Measurements from ENCODE around the gene ADGRD1.

Gene ADGRD1

DNA sequence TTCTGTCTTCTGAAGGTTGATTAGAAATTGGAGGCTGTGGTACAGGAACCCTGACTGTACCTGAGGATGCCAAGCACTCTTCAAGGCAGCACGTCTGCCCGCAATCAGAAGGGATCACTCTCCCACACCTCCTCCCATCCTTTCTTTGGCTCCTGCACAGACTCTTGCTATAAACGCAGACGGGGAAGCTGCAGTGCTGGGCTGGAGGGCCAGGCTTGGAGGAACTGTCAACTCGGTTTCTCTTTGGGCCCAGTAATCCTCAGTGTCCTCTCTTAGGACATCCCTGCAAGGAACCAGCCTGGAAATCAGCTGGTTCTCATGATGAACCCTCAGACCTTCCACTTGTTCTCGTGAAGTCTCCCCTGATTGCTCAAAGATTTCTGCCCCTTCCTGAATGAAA, 201.4 kb downstream of the ADGRD1 start:
- TF ChIP-seq, protein P1, sequence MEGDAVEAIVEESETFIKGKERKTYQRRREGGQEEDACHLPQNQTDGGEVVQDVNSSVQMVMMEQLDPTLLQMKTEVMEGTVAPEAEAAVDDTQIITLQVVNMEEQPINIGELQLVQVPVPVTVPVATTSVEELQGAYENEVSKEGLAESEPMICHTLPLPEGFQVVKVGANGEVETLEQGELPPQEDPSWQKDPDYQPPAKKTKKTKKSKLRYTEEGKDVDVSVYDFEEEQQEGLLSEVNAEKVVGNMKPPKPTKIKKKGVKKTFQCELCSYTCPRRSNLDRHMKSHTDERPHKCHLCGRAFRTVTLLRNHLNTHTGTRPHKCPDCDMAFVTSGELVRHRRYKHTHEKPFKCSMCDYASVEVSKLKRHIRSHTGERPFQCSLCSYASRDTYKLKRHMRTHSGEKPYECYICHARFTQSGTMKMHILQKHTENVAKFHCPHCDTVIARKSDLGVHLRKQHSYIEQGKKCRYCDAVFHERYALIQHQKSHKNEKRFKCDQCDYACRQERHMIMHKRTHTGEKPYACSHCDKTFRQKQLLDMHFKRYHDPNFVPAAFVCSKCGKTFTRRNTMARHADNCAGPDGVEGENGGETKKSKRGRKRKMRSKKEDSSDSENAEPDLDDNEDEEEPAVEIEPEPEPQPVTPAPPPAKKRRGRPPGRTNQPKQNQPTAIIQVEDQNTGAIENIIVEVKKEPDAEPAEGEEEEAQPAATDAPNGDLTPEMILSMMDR (IDR thresholded peaks at IDR 0.05; ENCODE audit: extremely low read depth, insufficient read depth, missing control alignments) = no peak
- in situ Hi-C loops (cut with MboI; ENCODE audit: low pct_unique_long_range_greater_than_20kb, low sequenced_read_pairs, unreplicated experiment) = no loop called here
- DNase-seq (ENCODE audit: low spot score) = no peak

DNA sequence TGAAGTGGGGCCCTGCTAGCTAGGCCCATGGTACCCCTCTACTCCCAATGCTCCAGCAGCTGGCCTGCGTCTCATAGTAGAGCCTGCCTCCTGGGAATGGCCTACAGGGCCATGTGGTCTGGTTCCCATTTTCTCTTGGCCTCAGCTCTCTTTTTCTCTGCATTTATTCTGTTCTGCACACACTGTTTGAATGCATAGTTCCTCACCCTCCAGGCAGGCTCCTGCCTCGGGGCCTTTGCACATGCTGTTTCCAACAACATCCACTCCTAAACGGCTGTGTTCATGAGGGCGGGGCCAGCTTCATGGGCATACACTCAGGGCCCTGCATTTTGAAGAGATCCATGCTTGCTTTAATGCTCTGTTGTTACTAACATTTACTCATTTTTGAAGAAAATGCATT, 204.0 kb downstream of the ADGRD1 start:
- in situ Hi-C loops (cut with MboI; ENCODE audit: low pct_unique_long_range_greater_than_20kb, low sequenced_read_pairs, unreplicated experiment) = no loop called here
- no peak for DNase-seq (ENCODE audit: low spot score)
- TF ChIP-seq, protein P1 (IDR thresholded peaks at IDR 0.05; ENCODE audit: extremely low read depth, insufficient read depth, missing control alignments) = no peak

DNA sequence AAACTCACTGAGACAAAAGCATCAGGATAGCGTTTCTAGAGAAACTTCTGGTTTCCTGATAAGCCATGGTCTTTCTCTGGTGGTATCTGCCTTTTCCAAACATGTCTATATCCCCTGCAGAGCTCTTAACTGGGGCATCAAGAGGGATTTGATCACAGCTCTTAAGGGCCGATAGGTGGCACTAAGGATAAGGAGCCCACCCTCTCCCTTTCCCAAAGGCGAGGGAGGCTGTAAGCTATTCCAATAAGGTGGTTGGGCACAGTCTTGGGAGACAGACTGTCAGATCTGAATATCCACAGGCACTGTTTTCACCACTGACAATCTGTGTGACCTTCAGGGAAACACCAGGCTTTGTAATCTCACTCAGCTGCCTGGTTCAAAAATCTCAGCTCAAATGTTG, 206.0 kb downstream of the ADGRD1 start:
- in situ Hi-C loops (cut with MboI; ENCODE audit: low pct_unique_long_range_greater_than_20kb, low sequenced_read_pairs, unreplicated experiment) = no loop called here
- no peak for DNase-seq (ENCODE audit: low spot score)
- TF ChIP-seq, protein P1 (IDR thresholded peaks at IDR 0.05; ENCODE audit: extremely low read depth, insufficient read depth, missing control alignments) = no peak

DNA sequence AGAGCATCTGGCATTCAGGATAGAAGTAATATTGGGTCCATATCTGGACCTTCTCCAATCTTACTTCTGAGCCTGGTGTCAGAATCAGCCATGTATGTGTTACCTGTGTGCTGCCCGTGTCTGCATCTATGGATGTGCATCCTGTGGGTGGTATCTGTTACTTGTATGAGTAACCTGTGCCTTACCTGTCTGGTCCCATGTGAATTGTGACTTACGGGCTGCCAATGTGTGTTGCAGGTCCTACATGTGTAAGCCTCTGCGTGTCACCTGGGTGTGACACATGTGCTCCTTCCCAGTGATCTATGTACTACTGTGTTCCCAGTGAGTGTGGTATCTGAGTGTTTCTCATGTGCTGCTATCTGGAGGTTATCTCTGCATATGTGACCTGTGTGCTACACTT, 208.4 kb downstream of the ADGRD1 start:
- in situ Hi-C loops (cut with MboI; ENCODE audit: low pct_unique_long_range_greater_than_20kb, low sequenced_read_pairs, unreplicated experiment) = no loop called here
- TF ChIP-seq, protein P1 (IDR thresholded peaks at IDR 0.05; ENCODE audit: extremely low read depth, insufficient read depth, missing control alignments) = no peak
- no peak for DNase-seq (ENCODE audit: low spot score)

DNA sequence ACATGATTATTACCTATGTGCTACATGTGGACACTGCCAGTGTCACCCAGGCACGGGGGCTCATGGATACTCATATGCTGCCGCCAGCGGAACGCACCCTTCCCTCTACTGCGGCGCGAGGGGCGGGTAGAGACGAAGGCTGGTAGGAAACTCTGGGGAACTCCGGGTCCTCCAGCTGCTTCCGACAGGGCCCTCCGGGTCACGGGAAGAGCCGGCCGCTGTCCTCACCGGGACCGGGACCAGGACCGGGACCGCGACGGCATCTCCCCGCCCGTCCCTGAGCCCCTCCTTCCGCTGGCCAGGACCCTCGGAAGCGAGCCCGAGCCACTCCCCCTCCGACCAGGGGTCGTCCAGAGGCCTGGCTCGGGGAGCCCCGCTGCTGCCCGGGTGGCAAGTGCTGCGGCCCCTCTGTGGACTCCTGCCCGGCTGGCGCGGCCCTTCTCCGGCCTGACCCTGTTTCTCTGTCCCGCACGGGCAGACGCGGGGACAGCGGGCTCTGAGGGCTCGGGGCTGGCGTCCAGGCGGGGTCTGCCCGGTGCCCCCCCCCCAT, 209.6 kb downstream of the ADGRD1 start:
- in situ Hi-C loops (cut with MboI; ENCODE audit: low pct_unique_long_range_greater_than_20kb, low sequenced_read_pairs, unreplicated experiment) = no loop called here
- TF ChIP-seq, protein P1 (IDR thresholded peaks at IDR 0.05; ENCODE audit: extremely low read depth, insufficient read depth, missing control alignments) = no peak
- DNase-seq (ENCODE audit: low spot score) = no peak

DNA sequence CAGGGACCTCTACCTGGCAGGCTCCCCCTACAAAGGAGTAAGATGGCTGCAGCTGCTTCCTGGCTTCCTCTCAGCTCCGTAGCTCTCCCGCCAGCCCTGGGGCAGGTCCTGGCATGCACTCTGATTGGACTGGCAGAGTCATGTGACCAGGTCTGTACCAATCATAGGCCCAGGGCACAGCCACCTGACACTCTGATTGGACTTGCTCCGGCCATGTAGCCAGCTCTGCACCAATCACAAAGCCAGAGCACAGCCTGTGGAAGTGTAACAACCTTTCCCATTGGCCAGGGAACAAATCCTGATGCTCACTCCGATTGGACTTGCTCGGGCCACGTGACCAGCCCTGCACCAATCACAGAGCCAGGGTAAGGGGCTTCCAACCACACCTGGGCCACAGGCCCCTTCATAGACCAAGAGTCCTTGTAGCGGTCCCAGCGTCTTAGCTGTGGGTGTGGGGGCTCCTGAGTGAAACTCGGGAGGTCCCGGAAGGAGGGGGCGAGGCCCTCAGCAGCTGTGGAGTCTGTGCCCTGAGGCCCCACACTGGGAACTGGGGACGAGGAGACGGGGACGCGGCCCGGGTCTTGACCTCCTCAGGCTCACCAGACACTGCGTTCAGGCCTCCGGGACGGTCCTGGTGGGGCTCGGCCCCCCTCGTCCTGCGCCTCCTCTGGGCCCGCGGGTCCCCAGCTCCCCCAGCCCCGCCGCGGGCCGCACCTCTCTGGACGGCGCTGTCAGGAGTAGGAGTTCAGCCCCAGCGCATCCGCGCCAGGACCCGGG, 210.6 kb downstream of the ADGRD1 start:
- peak; percentile 40 for DNase-seq (ENCODE audit: low spot score)
- in situ Hi-C loops (cut with MboI; ENCODE audit: low pct_unique_long_range_greater_than_20kb, low sequenced_read_pairs, unreplicated experiment) = no loop called here
- TF ChIP-seq, protein P1 (IDR thresholded peaks at IDR 0.05; ENCODE audit: extremely low read depth, insufficient read depth, missing control alignments) = no peak

Measured in GM13977 (cell line).